Measurements from ENCODE around the gene COA8.

DNA sequence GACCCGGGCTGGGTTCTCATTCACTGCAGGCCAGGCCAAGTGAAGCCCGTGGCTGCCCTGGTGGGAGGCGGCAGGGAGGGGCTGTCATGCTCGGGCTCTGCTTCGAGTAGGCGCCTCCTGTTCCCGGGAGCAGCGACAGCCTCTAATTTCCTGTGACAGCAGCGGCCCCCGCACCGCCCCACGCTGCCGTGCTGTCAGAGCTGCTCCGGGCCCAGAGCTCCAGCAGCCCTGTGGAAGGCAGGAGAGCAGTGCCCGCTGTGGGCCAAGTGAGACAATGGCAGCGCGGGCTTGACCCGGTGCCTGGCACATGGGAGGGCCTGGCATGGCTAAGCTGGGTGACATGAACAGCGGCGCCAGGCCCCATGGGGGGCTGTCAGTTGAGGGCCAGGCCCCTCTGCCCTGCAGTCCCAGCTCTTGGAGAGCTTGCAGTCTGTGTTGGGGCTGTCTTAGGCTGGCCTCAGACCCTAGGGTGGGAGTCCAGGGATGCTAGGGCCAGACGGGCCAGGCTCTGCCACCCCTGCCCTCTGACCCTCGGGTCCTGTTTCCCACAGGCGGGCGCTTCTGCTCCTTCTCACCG is 28.7 kb upstream of the COA8 start:
- TF ChIP-seq POLR2A (IDR thresholded peaks at IDR 0.05; ENCODE audit: control extremely low read depth in 1 of 2, low read depth in 2 of 2, low read length in 2 of 2): no peak
- TF ChIP-seq HDAC6 (IDR thresholded peaks at IDR 0.05; ENCODE audit: low read depth, low read length): no peak
- no peak for TF ChIP-seq YY1 (IDR thresholded peaks at IDR 0.05; ENCODE audit: low read depth, low read length)
- no peak for TF ChIP-seq RNF2 (IDR thresholded peaks at IDR 0.05; ENCODE audit: borderline replicate concordance, low read depth, low read length, missing control alignments, poor library complexity, severe bottlenecking)
- TF ChIP-seq, protein P1, sequence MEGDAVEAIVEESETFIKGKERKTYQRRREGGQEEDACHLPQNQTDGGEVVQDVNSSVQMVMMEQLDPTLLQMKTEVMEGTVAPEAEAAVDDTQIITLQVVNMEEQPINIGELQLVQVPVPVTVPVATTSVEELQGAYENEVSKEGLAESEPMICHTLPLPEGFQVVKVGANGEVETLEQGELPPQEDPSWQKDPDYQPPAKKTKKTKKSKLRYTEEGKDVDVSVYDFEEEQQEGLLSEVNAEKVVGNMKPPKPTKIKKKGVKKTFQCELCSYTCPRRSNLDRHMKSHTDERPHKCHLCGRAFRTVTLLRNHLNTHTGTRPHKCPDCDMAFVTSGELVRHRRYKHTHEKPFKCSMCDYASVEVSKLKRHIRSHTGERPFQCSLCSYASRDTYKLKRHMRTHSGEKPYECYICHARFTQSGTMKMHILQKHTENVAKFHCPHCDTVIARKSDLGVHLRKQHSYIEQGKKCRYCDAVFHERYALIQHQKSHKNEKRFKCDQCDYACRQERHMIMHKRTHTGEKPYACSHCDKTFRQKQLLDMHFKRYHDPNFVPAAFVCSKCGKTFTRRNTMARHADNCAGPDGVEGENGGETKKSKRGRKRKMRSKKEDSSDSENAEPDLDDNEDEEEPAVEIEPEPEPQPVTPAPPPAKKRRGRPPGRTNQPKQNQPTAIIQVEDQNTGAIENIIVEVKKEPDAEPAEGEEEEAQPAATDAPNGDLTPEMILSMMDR (IDR thresholded peaks at IDR 0.05; ENCODE audit: control extremely low read depth in 1 of 3, insufficient read depth in 1 of 3, low read depth in 1 of 3, low read length in 3 of 3): no peak
- TF ChIP-seq EZH2 (IDR thresholded peaks at IDR 0.05; ENCODE audit: low read depth, low read length, severe bottlenecking): no peak
- TF ChIP-seq SP2 (IDR thresholded peaks at IDR 0.05; ENCODE audit: low read length): no peak
- TF ChIP-seq RAD21 (IDR thresholded peaks at IDR 0.05 in 1 of 2, conservative IDR thresholded peaks at IDR 0.05 in 1 of 2; ENCODE audit: low read depth in 2 of 2, low read length in 2 of 2): no peak
- no peak for TF ChIP-seq TAF1 (IDR thresholded peaks at IDR 0.05; ENCODE audit: low read depth, low read length)

Measured in H1 (cell line).